ENCODE results near the gene FXYD5. TPM values are rescaled to one million over a fixed set of nuclear protein-coding genes. Genes with fewer than 3 reads are reported as not detected.

FXYD5 gene
- polyA plus RNA-seq, 2 of the 4 experiments (the other 2 are of a cell fraction): 70.8 to 113 TPM

GRCh38 chr19:35167251-35168119 lies 12.9 kb downstream of the FXYD5 start:
- Histone ChIP-seq H3K4me3 (no peak overlapping the region), H3K9me3 (peaks cover 43% of the 10 kb centered on the region), H3K4me2 (no peak overlapping the region), H3K27ac (no peak overlapping the region), H3K4me1 (0 out of 3 replicates have a peak, but pooled peaks cover 3% of the 10 kb centered on the region)
- CTCF ChIA-PET: interaction anchor here (0.7 to 2.4 kb wide), 7 partner anchors 7 to 87 kb away, joined by 3 to 13 read pairs (median 4); partner anchors contain the start of genes FXYD5 and LGI4
- TF ChIP-seq ZNF302 (CRISPR knock-in tag; IDR thresholded peaks at IDR 0.05) (no peak), RFX5 (IDR thresholded peaks at IDR 0.05) (no peak), POLR2A (IDR thresholded peaks at IDR 0.05; ENCODE audit: low read length) (peak; percentile 28; the same call in 1 of the 2 replicates), BCL3 (IDR thresholded peaks at IDR 0.05) (no peak)
- FAIRE-seq (peak; percentile 67), DNase-seq (ENCODE audit: low read depth in 1 of 2, low spot score in 1 of 2) (no peak), ATAC-seq (no peak)
- 90% methylated on average over 5 of the region's 5 CpGs for WGBS (ENCODE audit: missing lambda C conversion rate)
- POLR2A ChIA-PET: no interaction called here

GRCh38 chr19:35168196-35168595 lies 13.7 kb downstream of the FXYD5 start:
- DNase-seq (ENCODE audit: low read depth in 1 of 2, low spot score in 1 of 2) (no peak), FAIRE-seq (no peak), ATAC-seq (peak in 1 of 2 experiments; percentile 19; a peak in 2 of 6 replicates)
- ChIA-PET POLR2A (no interaction called here), CTCF (interaction anchor here (0.7 to 2.4 kb wide), 6 partner anchors 10 to 517 kb away, joined by 3 to 13 read pairs (median 4); no protein-coding TSS in a partner anchor)
- 64% methylated on average over 3 of the region's 3 CpGs for WGBS (ENCODE audit: missing lambda C conversion rate)
- no peak overlapping the region for H3K4me3 ChIP-seq
- peaks cover 36% of the 10 kb centered on the region for H3K9me3 ChIP-seq
- TF ChIP-seq MAFK (IDR thresholded peaks at IDR 0.05; ENCODE audit: partially characterized antibody): no peak
- no peak for TF ChIP-seq CHD2 (IDR thresholded peaks at IDR 0.05; ENCODE audit: low read length, partially characterized antibody)
- TF ChIP-seq ZSCAN20 (CRISPR knock-in tag; IDR thresholded peaks at IDR 0.05): no peak
- no peak for TF ChIP-seq SREBF2 (IDR thresholded peaks at IDR 0.05)
- H3K27ac ChIP-seq: no peak overlapping the region
- 0 out of 3 replicates have a peak, but pooled peaks cover 3% of the 10 kb centered on the region for H3K4me1 ChIP-seq
- H3K4me2 ChIP-seq: no peak overlapping the region

GRCh38 chr19:35169221-35169995 lies 14.9 kb downstream of the FXYD5 start:
- no peak overlapping the region for H3K4me2 ChIP-seq
- ATAC-seq: no peak
- DNase-seq (ENCODE audit: low read depth in 1 of 2, low spot score in 1 of 2): no peak
- 0 out of 3 replicates have a peak, but pooled peaks cover 3% of the 10 kb centered on the region for H3K4me1 ChIP-seq
- H3K27ac ChIP-seq: no peak overlapping the region
- no peak overlapping the region for H3K4me3 ChIP-seq
- no peak for TF ChIP-seq EHF (CRISPR knock-in tag; IDR thresholded peaks at IDR 0.05)
- no peak for TF ChIP-seq CHD4 (IDR thresholded peaks at IDR 0.05; ENCODE audit: borderline replicate concordance)
- no peak for TF ChIP-seq KDM1A (IDR thresholded peaks at IDR 0.05; ENCODE audit: low read depth)
- no peak for TF ChIP-seq KDM5A (IDR thresholded peaks at IDR 0.05)
- TF ChIP-seq CHD2 (IDR thresholded peaks at IDR 0.05; ENCODE audit: low read length, partially characterized antibody): no peak
- TF ChIP-seq FOXS1 (CRISPR knock-in tag; IDR thresholded peaks at IDR 0.05): no peak
- no peak for TF ChIP-seq CBX2 (IDR thresholded peaks at IDR 0.05; ENCODE audit: borderline replicate concordance, low read depth)
- TF ChIP-seq ESRRA (IDR thresholded peaks at IDR 0.05; ENCODE audit: borderline replicate concordance, low read length): no peak
- no peak for TF ChIP-seq RARB (CRISPR knock-in tag; IDR thresholded peaks at IDR 0.05)
- no peak for TF ChIP-seq HOXB5 (CRISPR knock-in tag; IDR thresholded peaks at IDR 0.05)
- CTCF ChIA-PET: interaction anchor here (0.5 to 2.4 kb wide), 7 partner anchors 9 to 55 kb away, joined by 3 to 13 read pairs (median 4); partner anchors contain the start of genes FXYD5 and LGI4
- no peak for FAIRE-seq
- 82% methylated on average over 18 of the region's 18 CpGs for WGBS (ENCODE audit: missing lambda C conversion rate)
- POLR2A ChIA-PET: no interaction called here
- peaks cover 25% of the 10 kb centered on the region for H3K9me3 ChIP-seq
